HL-60/S4 treated with phorbol 12-myristate 13-acetate at 8.2 ng/mL for 4 days and 3 days (cell line): ENCODE measurements around the gene DYNLL2.
"Not testable (repeated sequence)": the region's sequence is repeated elsewhere in the genome, so short reads cannot be mapped to it uniquely, and the experiment has no call there.

Source experiments
- in situ Hi-C: fragments of 300-500 bp; cut with MboI; formaldehyde crosslinking; loops from 2 replicates; pipeline ENCODE4 v1.15.0; 2022; ENCODE audit warnings: low sequenced_read_pairs

The DYNLL2 gene

GRCh38 chr17:58066401-58066800 lies 16.8 kb upstream of the DYNLL2 start:
- in situ Hi-C loops: no loop called here

DNA sequence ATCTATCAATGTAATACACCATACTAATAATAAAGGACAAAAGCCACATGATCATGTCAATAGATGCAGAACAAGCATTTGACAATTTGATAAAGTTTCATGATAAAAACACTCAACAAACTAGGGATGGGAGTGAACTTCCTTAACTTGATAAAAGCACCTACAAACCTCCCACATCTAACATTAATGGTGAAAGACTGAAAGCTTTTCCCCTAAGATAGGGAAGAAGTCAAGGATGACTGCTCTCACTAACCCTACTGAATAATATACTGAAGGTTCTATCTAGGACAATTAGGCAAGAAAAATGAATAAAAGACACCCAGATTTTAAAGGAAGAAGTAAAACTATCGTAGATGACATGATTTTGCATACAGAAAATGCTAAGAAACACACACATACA lies 10.4 kb upstream of the DYNLL2 start:
- in situ Hi-C loops: no loop called here

- in situ Hi-C loops: not testable (repeated sequence)
Measured at GRCh38 chr17:58073266-58073665, 10.0 kb upstream of the DYNLL2 start.

DNA sequence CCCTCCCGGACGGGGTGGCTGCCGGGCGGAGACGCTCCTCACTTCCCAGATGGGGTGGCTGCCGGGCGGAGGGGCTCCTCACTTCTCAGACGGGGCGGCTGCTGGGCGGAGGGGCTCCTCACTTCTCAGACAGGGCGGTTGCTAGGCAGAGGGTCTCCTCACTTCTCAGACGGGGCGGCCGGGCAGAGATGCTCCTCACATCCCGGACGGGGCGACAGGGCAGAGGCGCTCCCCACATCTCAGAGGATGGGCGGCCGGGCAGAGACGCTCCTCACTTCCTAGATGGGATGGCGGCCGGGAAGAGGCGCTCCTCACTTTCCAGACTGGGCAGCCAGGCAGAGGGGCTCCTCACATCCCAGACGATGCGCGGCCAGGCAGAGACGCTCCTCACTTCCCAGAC lies 8.8 kb upstream of the DYNLL2 start:
- in situ Hi-C loops: not testable (repeated sequence)

DNA sequence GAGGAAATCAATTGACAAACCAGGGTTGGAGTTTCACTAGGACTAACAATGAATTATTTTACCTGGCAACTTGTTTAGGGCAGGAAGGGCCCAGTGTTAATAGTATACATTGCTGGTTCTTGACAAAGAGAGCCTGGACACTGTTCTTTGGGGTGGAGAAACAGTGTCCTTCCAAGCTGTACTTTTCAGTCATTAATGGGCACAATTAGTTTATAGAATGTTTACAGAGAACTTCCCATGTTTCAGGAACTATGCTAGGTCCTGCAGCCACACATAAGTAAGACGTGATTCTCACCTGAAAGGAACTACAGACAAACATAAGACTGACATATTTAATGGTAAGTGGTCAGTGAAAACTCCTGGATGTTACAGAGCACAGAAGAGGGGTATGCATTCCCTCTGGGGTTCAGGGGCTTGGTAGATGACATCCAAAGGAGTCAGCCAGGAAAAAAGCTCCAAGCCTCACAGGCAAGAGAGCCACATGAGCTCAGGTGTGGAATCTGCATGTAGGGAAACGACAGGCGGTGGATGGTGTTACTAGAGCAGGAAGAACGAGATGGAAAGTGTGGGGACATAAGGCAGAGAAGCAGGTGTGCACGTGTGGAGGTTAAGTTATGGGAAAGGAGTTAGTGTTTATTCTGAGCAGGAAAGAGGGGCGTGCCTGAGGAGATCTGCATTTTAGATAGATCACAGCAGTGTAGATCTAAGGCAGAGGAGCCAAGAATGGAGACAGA lies 3.8 kb upstream of the DYNLL2 start:
- in situ Hi-C loops: no loop called here

DNA sequence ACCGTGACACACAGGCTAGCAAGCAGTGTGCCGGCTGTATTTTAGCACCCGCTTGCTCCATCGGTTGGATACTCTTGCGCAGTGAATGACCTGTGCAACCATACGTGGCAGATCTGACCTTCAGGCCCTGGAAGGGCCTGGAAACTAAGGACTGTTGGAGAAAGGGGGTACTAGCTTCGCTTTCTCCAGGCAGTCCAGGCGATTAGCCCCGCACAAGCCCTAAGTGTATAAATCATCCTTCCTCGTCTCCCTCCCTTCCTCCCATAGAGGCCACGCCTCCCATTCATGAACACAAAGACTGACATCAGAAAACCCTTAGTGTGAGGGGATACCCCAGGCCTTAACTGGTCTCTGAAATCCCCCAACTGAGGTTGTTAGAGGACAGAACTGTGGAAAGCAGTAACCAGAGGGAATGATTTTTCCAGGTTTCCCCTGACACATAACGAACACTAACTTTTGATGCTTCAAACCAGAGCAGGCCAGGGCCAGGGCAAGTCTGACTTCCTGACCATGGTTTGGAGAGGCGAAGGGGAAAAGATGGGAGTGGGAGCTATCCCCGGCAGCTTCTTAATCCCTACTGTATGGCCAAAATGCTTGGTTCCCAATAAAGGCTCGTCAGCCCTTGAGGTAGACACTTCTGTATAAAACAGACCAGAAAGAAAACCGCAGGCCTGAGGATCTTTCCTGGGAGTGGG lies 1.4 kb upstream of the DYNLL2 start:
- in situ Hi-C loops: no loop called here

DNA sequence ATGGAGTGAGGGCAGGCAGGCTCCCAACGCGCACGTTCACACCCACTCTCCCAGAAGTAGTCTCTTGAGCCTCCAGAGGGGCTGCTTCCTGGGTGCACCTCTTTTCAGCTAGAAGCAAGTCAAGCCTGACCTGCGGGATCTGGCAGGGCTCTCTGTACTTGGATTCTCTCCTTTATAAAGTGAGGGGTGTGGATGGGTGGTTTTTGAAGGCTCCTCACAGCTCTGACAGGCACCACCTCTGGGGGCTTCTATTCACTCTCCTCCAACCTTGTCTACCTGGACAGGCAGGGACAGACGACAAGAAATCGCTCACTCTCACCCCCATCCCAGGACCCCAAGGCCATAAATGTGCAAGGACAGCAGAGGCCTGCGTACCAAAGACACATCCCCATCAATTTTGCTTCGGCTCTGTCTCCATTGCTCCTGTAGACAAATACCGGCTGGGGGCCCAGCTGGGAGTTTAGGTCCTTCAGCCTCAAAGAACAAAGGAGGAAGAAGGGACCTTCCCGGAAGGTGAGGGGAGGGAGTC lies 814 bp upstream of the DYNLL2 start:
- in situ Hi-C loops: no loop called here

DNA sequence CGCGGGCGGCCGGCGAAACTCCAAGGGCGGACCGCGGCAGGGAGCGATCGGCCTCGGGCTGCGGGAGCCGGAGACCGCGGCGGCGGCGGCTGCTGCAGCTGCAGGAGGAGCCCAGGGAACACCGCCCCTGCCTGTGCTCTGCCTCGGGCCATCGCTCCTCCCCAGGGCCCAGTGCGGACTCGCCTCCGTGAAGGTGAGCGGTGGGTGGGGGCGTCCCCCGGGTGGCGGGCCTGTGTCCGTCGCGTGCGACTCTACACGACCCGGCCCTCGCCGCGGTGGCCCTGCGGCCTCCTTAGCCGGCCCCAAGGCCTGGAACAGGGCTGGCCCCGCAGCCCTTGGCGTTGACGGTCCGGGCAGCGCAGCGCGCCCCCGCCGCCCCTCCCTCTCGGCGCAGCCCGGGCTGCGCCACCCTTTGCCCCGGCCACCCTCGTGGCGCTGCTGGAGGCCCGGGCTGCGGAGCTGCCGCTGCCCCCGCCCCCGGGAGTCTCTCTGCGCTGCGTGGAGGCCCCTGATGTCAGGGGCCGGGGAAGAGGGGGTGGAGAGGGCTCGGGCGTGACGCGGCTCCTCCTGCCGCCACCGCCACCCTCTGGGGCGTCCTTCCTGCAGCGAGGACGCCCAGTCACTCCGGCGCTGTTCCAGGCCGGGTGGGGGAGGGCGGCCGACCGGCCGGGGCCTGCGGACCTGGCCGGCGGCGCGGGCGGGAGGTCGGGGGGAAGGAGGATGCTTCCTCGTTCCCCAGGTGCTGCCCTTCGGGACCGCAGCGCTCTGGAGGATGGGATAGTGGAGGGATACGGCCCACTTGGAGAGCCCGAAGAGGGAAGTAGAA lies 485 bp downstream of the DYNLL2 start:
- in situ Hi-C loops: no loop called here

GRCh38 chr17:58084317-58084981 lies 1.2 kb downstream of the DYNLL2 start:
- in situ Hi-C loops: no loop called here

GRCh38 chr17:58085039-58085715 lies 2.0 kb downstream of the DYNLL2 start:
- in situ Hi-C loops: no loop called here

DNA sequence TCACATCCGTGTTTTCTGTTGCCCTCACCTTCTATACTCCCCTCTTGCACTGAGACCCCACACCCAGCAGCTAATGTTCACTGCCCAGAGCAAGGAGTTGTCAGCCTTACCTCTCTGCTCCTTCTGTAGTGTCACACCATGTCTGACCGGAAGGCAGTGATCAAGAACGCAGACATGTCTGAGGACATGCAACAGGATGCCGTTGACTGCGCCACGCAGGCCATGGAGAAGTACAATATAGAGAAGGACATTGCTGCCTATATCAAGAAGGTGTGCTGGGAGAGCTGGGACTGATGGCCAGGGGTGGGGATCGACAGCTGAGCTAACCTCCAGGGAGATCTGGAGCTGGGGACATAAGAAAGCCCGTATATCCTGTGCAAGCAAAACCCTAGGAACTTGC lies 3.7 kb downstream of the DYNLL2 start:
- in situ Hi-C loops: no loop called here

DNA sequence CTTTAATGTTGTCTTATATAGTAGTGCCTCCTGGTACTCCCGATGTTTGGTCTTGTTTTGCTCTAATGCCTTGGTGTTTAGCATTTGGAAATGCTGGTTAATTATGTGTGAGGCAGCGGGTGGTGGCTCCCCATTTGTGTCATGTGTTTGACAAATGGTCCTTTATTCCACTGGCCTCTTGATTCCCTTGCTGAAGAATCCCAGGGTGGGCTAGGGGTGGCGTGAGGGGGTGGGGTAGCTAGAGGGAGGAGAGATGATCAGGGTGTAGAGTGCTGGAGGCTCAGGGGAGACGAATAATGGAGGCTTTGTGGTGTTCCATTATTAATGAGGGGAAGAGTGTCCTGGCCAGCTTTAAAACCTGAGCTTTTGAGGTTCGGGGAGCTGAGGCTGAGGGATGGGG lies 5.4 kb downstream of the DYNLL2 start:
- in situ Hi-C loops: no loop called here

- in situ Hi-C loops: no loop called here
Measured at GRCh38 chr17:58089111-58089510, 5.9 kb downstream of the DYNLL2 start.

DNA sequence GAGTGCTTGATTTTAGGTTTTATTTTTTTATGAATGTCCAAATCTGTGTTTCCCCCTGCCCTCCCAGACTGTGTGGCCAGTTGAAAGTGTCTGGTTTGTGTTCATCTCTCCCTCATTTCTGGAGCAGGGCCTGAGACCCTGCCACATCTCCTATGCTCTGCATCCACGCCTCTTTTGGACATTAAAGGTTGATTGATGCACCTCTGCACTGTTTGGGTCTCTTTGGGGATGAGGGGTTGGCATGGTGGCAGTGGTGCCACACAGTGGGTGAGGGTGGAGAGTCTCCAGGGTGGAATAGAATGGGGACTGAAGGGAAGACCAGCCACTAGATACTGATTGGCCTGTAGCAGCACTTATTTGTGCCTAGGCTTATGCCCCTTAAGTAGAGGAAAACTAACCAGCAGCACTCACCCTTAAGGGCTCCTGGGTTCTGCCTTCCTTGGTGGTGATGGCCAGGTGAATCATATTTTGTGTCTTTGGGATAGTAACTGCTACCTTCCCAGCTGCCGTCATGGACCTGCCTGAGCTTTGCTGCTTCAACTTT lies 7.9 kb downstream of the DYNLL2 start:
- in situ Hi-C loops: no loop called here

- in situ Hi-C loops: no loop called here
Measured at GRCh38 chr17:58092101-58092796, 9.0 kb downstream of the DYNLL2 start.

GRCh38 chr17:58092797-58093385 lies 9.7 kb downstream of the DYNLL2 start:
- in situ Hi-C loops: no loop called here

DNA sequence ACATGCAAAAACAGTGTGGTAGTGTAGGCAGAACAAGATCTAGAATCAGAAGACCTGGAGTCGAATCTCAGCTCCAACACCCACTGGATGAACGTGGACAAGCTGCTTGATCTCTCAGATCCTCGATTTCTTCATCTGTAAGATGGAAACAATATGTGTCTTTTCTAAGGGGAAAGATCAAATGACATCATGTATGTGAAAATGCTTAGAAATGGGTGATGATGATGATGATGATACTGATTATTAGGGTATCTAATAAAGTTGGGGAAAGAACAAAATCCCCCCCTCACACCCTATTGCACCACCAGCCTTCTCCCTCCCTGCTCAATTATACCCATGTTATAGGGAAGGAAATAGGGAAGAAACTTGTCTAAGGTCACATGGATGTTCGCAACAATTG lies 10.9 kb downstream of the DYNLL2 start:
- in situ Hi-C loops: no loop called here

- in situ Hi-C loops: no loop called here
Measured at GRCh38 chr17:58096892-58097291, 13.7 kb downstream of the DYNLL2 start.
